GM21423 (cell line): ENCODE results near the gene KPNA4.
"Not testable (repeated sequence)": the region's sequence is repeated elsewhere in the genome, so short reads cannot be mapped to it uniquely, and the experiment has no call there.

Experiments
- ATAC-seq: cut with Tn5 transposase; IDR thresholded peaks from one replicate; pipeline ENCODE4 v1.9.1; 2021; ENCODE audit warnings: mild to moderate bottlenecking, moderate library complexity; ENCODE audit not compliant: unreplicated experiment

The KPNA4 gene

GRCh38 chr3:160573955-160574525 is 8.7 kb upstream of the KPNA4 start:
- not testable (repeated sequence) for ATAC-seq

- no peak for ATAC-seq
These were observed 4.7 kb upstream of the KPNA4 start for GRCh38 chr3:160569894-160570652.

- ATAC-seq, result no peak
These were observed 3.6 kb upstream of the KPNA4 start for GRCh38 chr3:160568989-160569388.

GRCh38 chr3:160567774-160568173 is 2.4 kb upstream of the KPNA4 start:
- no peak for ATAC-seq

- ATAC-seq, result no peak
These were observed 1.1 kb upstream of the KPNA4 start for GRCh38 chr3:160566499-160566898.

GRCh38 chr3:160564949-160565441 is 376 bp downstream of the KPNA4 start:
- ATAC-seq, result peak; percentile 42

- ATAC-seq, result no peak
These were observed 986 bp downstream of the KPNA4 start for GRCh38 chr3:160564258-160564911.

- no peak for ATAC-seq
These were observed 2.4 kb downstream of the KPNA4 start for GRCh38 chr3:160562952-160563351.

- no peak for ATAC-seq
These were observed 7.8 kb downstream of the KPNA4 start for GRCh38 chr3:160557571-160557970.

- ATAC-seq, result no peak
These were observed 9.2 kb downstream of the KPNA4 start for GRCh38 chr3:160556141-160556540.

GRCh38 chr3:160554980-160555379 is 10.4 kb downstream of the KPNA4 start:
- ATAC-seq, result no peak

GRCh38 chr3:160553827-160554226 is 11.5 kb downstream of the KPNA4 start:
- ATAC-seq, result no peak

GRCh38 chr3:160546727-160547126 is 18.6 kb downstream of the KPNA4 start:
- no peak for ATAC-seq

- ATAC-seq, result peak; percentile 16
These were observed 19.9 kb downstream of the KPNA4 start for GRCh38 chr3:160545504-160545871.

- ATAC-seq, result peak; percentile 46
These were observed 20.4 kb downstream of the KPNA4 start for GRCh38 chr3:160544844-160545503.

GRCh38 chr3:160540551-160540950 is 24.8 kb downstream of the KPNA4 start:
- ATAC-seq, result no peak

GRCh38 chr3:160538895-160539294 is 26.5 kb downstream of the KPNA4 start:
- no peak for ATAC-seq

GRCh38 chr3:160537729-160538128 is 27.6 kb downstream of the KPNA4 start:
- ATAC-seq, result no peak

GRCh38 chr3:160532371-160532770 is 33.0 kb downstream of the KPNA4 start:
- ATAC-seq, result no peak

GRCh38 chr3:160531311-160531710 is 34.1 kb downstream of the KPNA4 start:
- ATAC-seq, result no peak

- not testable (repeated sequence) for ATAC-seq
These were observed 49.0 kb downstream of the KPNA4 start for GRCh38 chr3:160516391-160516790.
